HCT116 (cell line): ENCODE results near the gene SLC7A8. TPM values are rescaled to one million over a fixed set of nuclear protein-coding genes. Genes with fewer than 3 reads are reported as not detected.

ENCODE experiments used
- ATAC-seq: fragments of 200-7000 bp; cut with Tn5 transposase; 2 replicates; pipeline ENCODE4 v1.9.1; 2020; ENCODE audit warnings: mild to moderate bottlenecking, moderate library complexity
- BruUV-seq: library from RNA; stranded (reverse); fragments of 400-500 nt; replicated peaks from 2 replicates; lab custom pipeline; 2021; lab: Mats Ljungman, UMichigan
- CTCF ChIA-PET: fragments of 300-600 bp; sonication (Branson Sonifier 250); formaldehyde crosslinking; loops from one replicate; lab custom pipeline; 2021; ENCODE audit warnings: antibody characterized with exemption; lab: Charles Lee
- POLR2A ChIA-PET: fragments of 300-600, 350-600 bp; sonication (Branson Sonifier 250); formaldehyde crosslinking; loops from one replicate; lab custom pipeline; 2021; ENCODE audit warnings: antibody characterized with exemption; lab: Charles Lee
- RAD21 ChIA-PET, 2 experiments: fragments of 300-600 bp; sonication (Branson Sonifier 250); formaldehyde crosslinking; loops; one replicate each; lab custom pipeline; 2023; ENCODE audit warnings: low total read pairs in 2 of 2; ENCODE audit not compliant: uncharacterized antibody in 2 of 2, unreplicated experiment in 2 of 2, low non-redundant PET in 1 of 2; lab: Charles Lee
- DNase-seq: peaks from one replicate; pipeline ENCODE4 v3.0.0-alpha.2; 2010; ENCODE audit warnings: low read depth, low spot score
- H2AFZ ChIP-seq: fragments of 200-600 bp; shearing (Covaris generic), sonication (generic); 2 replicates; pipeline ENCODE4 v1.6.1; 2017; ENCODE audit warnings: low read depth, mixed run types, mixed read lengths, antibody characterized with exemption, low read length; ENCODE audit not compliant: poor library complexity, severe bottlenecking
- H3K27ac ChIP-seq: 2 replicates; pipeline ENCODE4 v1.5.1; 2012; ENCODE audit warnings: low read depth, low read length
- H3K27me3 ChIP-seq: fragments of 200-600 bp; sonication (generic); 2 replicates; pipeline ENCODE4 v1.6.1; 2016; ENCODE audit warnings: mixed run types, low read length, mixed read lengths; ENCODE audit not compliant: insufficient read depth
- H3K36me3 ChIP-seq, 2 experiments: fragments of 200-500 bp in 1 of 2; fragments of 200-600 bp in 1 of 2; sonication (Bioruptor generic) in 1 of 2; sonication (generic) in 1 of 2; 2 replicates each; pipeline versions ENCODE4 v1.5.1 to v1.6.1; 2014 to 2016; ENCODE audit warnings: low read length in 2 of 2, inconsistent platforms in 1 of 2, mixed read lengths in 1 of 2, mixed run types in 1 of 2; ENCODE audit not compliant: insufficient read depth in 2 of 2, control insufficient read depth in 1 of 2
- H3K4me1 ChIP-seq, 2 experiments: fragments of 200-600 bp in 1 of 2; sonication (generic) in 1 of 2; 2 replicates each; pipeline versions ENCODE4 v1.5.1 to v1.6.1; 2012 to 2017; ENCODE audit warnings: low read length in 2 of 2, inconsistent platforms in 1 of 2, mild to moderate bottlenecking in 1 of 2, mixed read lengths in 1 of 2, mixed run types in 1 of 2, moderate library complexity in 1 of 2; ENCODE audit not compliant: insufficient read depth in 2 of 2, control insufficient read depth in 1 of 2
- H3K4me2 ChIP-seq: fragments of 200-600 bp; sonication (generic); 2 replicates; pipeline ENCODE4 v1.6.1; 2017; ENCODE audit warnings: mixed run types, low read length, mixed read lengths
- H3K4me3 ChIP-seq, 2 experiments: fragments of 200-600 bp in 1 of 2; sonication (generic) in 1 of 2; replicated peaks in 1 of 2; 2 replicates each; pipeline ENCODE4 v1.5.1; 2011 to 2016; ENCODE audit warnings: low read length in 2 of 2, control low read depth in 1 of 2, low read depth in 1 of 2, mild to moderate bottlenecking in 1 of 2, mixed read lengths in 1 of 2, mixed run types in 1 of 2
- H3K79me2 ChIP-seq: fragments of 200-600 bp; sonication (generic); 2 replicates; pipeline ENCODE4 v1.6.1; 2017; ENCODE audit warnings: mild to moderate bottlenecking, mixed run types, low read length, moderate library complexity, mixed read lengths; ENCODE audit not compliant: insufficient read depth
- H3K9ac ChIP-seq: fragments of 200-600 bp; sonication (generic); 2 replicates; pipeline ENCODE4 v1.6.1; 2016; ENCODE audit warnings: low read length, mixed read lengths
- H3K9me2 ChIP-seq: fragments of 200-600 bp; sonication (generic), shearing (Covaris generic); 2 replicates; pipeline ENCODE4 v1.6.1; 2017; ENCODE audit warnings: mixed run types, mild to moderate bottlenecking, moderate library complexity; ENCODE audit not compliant: insufficient read depth
- H3K9me3 ChIP-seq, 2 experiments: fragments of 200-500 bp in 1 of 2; fragments of 200-600 bp in 1 of 2; sonication (Bioruptor generic) in 1 of 2; sonication (generic) in 1 of 2; 2 replicates each; pipeline ENCODE4 v1.6.1; 2014 to 2017; ENCODE audit warnings: low read length in 2 of 2, mixed read lengths in 2 of 2, inconsistent platforms in 1 of 2, low read depth in 1 of 2, mild to moderate bottlenecking in 1 of 2, mixed run types in 1 of 2, moderate library complexity in 1 of 2; ENCODE audit not compliant: control insufficient read depth in 1 of 2, insufficient read depth in 1 of 2
- H4K20me1 ChIP-seq: fragments of 200-600 bp; sonication (generic), shearing (Covaris generic); 2 replicates; pipeline ENCODE4 v1.6.1; 2017; ENCODE audit warnings: mixed run types, mild to moderate bottlenecking, moderate library complexity; ENCODE audit not compliant: insufficient read depth
- EGR1 ChIP-seq: IDR thresholded peaks from 2 replicates; pipeline ENCODE4 v1.6.1; 2012; ENCODE audit warnings: low read depth
- JUND ChIP-seq: IDR thresholded peaks from 2 replicates; pipeline ENCODE4 v1.6.1; 2012
- POLR2A ChIP-seq: IDR thresholded peaks from 2 replicates; pipeline ENCODE4 v1.7.0; 2011; ENCODE audit warnings: borderline replicate concordance; ENCODE audit not compliant: insufficient read depth, insufficient read length; ENCODE audit errors: extremely low read depth
- POLR2AphosphoS5 ChIP-seq: IDR thresholded peaks from 2 replicates; pipeline ENCODE4 v1.6.1; 2011; ENCODE audit warnings: mild to moderate bottlenecking, low read depth, low read length, moderate library complexity
- SIN3A ChIP-seq: IDR thresholded peaks from 2 replicates; pipeline ENCODE4 v1.6.1; 2012; ENCODE audit warnings: low read depth
- ZFX ChIP-seq: fragments of 450-650 bp; IDR thresholded peaks from 2 replicates; pipeline ENCODE4 v1.6.1; 2017
- intact Hi-C: fragments of 100-400 bp; cut with micrococcal nuclease; formaldehyde crosslinking; loops from 2 replicates; pipeline ENCODE4 v1.10.0; 2022
- total RNA-seq: library from RNA; stranded (reverse); gene quantifications from one replicate; pipeline ENCODE4 v1.2.1, GENCODE V29; 2021; ENCODE audit not compliant: unreplicated experiment
- TF ChIP-seq, protein P1 (sequence below), 3 experiments: fragments of 200-600 bp in 1 of 3; sonication (generic) in 1 of 3; IDR thresholded peaks in 2 of 3; conservative IDR thresholded peaks in 1 of 3; 2 replicates each; pipeline ENCODE4 v1.5.1; 2012 to 2017; ENCODE audit warnings: low read depth in 2 of 3, low read length in 2 of 3, antibody characterized with exemption in 1 of 3, borderline replicate concordance in 1 of 3, control low read depth in 1 of 3, mild to moderate bottlenecking in 1 of 3, mixed read lengths in 1 of 3, mixed run types in 1 of 3, moderate library complexity in 1 of 3; ENCODE audit not compliant: insufficient read depth in 1 of 3
- TF ChIP-seq, protein P2 (sequence below): IDR thresholded peaks from 2 replicates; pipeline ENCODE4 v1.6.1; 2011; ENCODE audit warnings: mild to moderate bottlenecking, low read length, moderate library complexity; ENCODE audit not compliant: insufficient replicate concordance; ENCODE audit errors: extremely low read depth

SLC7A8 gene
- total RNA-seq, 1 experiment from 2014 or later, result 5.3 TPM

- TF ChIP-seq, protein P1, sequence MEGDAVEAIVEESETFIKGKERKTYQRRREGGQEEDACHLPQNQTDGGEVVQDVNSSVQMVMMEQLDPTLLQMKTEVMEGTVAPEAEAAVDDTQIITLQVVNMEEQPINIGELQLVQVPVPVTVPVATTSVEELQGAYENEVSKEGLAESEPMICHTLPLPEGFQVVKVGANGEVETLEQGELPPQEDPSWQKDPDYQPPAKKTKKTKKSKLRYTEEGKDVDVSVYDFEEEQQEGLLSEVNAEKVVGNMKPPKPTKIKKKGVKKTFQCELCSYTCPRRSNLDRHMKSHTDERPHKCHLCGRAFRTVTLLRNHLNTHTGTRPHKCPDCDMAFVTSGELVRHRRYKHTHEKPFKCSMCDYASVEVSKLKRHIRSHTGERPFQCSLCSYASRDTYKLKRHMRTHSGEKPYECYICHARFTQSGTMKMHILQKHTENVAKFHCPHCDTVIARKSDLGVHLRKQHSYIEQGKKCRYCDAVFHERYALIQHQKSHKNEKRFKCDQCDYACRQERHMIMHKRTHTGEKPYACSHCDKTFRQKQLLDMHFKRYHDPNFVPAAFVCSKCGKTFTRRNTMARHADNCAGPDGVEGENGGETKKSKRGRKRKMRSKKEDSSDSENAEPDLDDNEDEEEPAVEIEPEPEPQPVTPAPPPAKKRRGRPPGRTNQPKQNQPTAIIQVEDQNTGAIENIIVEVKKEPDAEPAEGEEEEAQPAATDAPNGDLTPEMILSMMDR (IDR thresholded peaks at IDR 0.05 in 2 of 3, conservative IDR thresholded peaks at IDR 0.05 in 1 of 3; ENCODE audit: borderline replicate concordance in 1 of 3, insufficient read depth in 1 of 3, low read depth in 2 of 3, low read length in 2 of 3), result no peak
- TF ChIP-seq SIN3A (no peak), JUND (no peak), POLR2A (no peak), ZFX (no peak), EGR1 (no peak), POLR2AphosphoS5 (no peak)
- TF ChIP-seq, protein P2, sequence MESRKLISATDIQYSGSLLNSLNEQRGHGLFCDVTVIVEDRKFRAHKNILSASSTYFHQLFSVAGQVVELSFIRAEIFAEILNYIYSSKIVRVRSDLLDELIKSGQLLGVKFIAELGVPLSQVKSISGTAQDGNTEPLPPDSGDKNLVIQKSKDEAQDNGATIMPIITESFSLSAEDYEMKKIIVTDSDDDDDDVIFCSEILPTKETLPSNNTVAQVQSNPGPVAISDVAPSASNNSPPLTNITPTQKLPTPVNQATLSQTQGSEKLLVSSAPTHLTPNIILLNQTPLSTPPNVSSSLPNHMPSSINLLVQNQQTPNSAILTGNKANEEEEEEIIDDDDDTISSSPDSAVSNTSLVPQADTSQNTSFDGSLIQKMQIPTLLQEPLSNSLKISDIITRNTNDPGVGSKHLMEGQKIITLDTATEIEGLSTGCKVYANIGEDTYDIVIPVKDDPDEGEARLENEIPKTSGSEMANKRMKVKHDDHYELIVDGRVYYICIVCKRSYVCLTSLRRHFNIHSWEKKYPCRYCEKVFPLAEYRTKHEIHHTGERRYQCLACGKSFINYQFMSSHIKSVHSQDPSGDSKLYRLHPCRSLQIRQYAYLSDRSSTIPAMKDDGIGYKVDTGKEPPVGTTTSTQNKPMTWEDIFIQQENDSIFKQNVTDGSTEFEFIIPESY, result no peak
- Histone ChIP-seq H3K36me3 (no peaks in the 10 kb centered on the region), H3K4me2 (no peak overlapping the region), H3K9me2 (no peaks in the 10 kb centered on the region), H3K27ac (no peak overlapping the region), H3K9ac (no peak overlapping the region), H3K4me1 (no peaks in the 10 kb centered on the region), H3K4me3 (no peak overlapping the region), H3K79me2 (no peaks in the 10 kb centered on the region), H2AFZ (no peak overlapping the region), H3K27me3 (no peaks in the 10 kb centered on the region), H4K20me1 (no peaks in the 10 kb centered on the region), H3K9me3 (no peaks in the 10 kb centered on the region)
- POLR2A ChIA-PET, result no interaction called here
- intact Hi-C loops, result no loop called here
- no peak for ATAC-seq
- DNase-seq, result no peak
- RAD21 ChIA-PET, result interaction anchor here (0.6 to 1.3 kb wide), 2 partner anchors 54 to 264 kb away, joined by 3 to 6 read pairs; no protein-coding TSS in a partner anchor
- BruUV-seq, result no TSS peak
- CTCF ChIA-PET, result interaction anchor here (2.9 kb wide), 1 partner anchor 54 kb away, joined by 8 read pairs; no protein-coding TSS in a partner anchor
These were observed 8.9 kb downstream of the SLC7A8 start for GRCh38 chr14:23174296-23175184.
